GM23248 (cell line): ENCODE data around the gene TMC2.
A peak's percentile ranks its signal among the peaks of the same experiment; 100 is the strongest.

Experiments
- EZH2 ChIP-seq: fragments of 200-600 bp; sonication (generic); IDR thresholded peaks from 2 replicates; pipeline ENCODE4 v1.6.1; 2018; ENCODE audit warnings: antibody characterized with exemption, mild to moderate bottlenecking; ENCODE audit not compliant: insufficient read depth, poor library complexity, severe bottlenecking
- EZH2phosphoT487 ChIP-seq: fragments of 200-600 bp; sonication (generic); IDR thresholded peaks from 2 replicates; pipeline ENCODE4 v1.6.1; 2018; ENCODE audit warnings: antibody characterized with exemption, moderate library complexity, mild to moderate bottlenecking, low read depth; ENCODE audit not compliant: insufficient read depth

GRCh38 chr20:2558581-2559278, 22.4 kb downstream of the TMC2 start:
- TF ChIP-seq EZH2, result peak; percentile 62
- TF ChIP-seq EZH2phosphoT487, result no peak
